ENCODE results near the gene CTBP2. TPM values are rescaled to one million over a fixed set of nuclear protein-coding genes. Genes with fewer than 3 reads are reported as not detected.

CTBP2 gene
- total RNA-seq, 1 donor from 2014 or later: 57.7 TPM

DNA sequence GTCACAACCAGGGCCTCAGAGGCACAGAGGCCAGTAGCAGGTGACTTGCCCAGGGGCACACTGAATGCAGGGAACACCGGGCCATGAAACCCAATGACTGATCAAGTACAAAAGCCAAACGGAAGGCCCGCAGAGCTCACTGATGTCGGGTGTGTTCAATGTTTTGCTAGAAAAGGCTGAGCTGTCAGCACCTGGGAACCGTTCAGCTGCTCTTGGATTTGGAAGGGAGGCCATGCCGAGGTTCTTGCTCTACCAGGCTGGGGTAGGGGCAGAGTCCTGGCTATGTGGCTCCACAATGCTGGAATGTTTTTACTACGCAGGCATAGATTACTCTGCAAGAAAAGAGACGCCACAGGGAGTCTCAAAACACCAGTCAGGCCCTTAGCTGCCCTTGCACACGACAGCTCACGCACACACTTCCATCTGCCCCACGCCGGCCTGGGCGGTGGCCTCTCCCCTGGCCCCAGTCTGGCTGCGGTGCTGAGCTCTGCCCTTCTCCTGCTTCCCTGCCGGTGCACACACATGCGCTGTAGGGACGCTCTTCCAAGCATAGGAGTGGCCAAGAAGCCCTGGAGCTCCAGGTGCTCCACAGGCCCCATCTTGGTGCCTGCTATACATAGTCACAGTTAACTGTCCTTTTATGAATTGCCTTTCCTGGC, 138.5 kb downstream of the CTBP2 start:
- TF ChIP-seq, protein P1, sequence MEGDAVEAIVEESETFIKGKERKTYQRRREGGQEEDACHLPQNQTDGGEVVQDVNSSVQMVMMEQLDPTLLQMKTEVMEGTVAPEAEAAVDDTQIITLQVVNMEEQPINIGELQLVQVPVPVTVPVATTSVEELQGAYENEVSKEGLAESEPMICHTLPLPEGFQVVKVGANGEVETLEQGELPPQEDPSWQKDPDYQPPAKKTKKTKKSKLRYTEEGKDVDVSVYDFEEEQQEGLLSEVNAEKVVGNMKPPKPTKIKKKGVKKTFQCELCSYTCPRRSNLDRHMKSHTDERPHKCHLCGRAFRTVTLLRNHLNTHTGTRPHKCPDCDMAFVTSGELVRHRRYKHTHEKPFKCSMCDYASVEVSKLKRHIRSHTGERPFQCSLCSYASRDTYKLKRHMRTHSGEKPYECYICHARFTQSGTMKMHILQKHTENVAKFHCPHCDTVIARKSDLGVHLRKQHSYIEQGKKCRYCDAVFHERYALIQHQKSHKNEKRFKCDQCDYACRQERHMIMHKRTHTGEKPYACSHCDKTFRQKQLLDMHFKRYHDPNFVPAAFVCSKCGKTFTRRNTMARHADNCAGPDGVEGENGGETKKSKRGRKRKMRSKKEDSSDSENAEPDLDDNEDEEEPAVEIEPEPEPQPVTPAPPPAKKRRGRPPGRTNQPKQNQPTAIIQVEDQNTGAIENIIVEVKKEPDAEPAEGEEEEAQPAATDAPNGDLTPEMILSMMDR (IDR thresholded peaks at IDR 0.05): no peak
- intact Hi-C loops (cut with DNase I): no loop called here
- Histone ChIP-seq H3K9me3 (no peaks in the 10 kb centered on the region), H3K27ac (peak overlapping the region; percentile 90 to 94), H3K36me3 (peaks cover under 1 to 9% of the 10 kb centered on the region in 2 donors), H3K4me3 (no peak overlapping the region), H3K4me1 (peaks cover 43 to 90% of the 10 kb centered on the region in 2 donors), H3K27me3 (no peaks in the 10 kb centered on the region)
- no peak for DNase-seq (ENCODE audit: low spot score in 2 of 2)

DNA sequence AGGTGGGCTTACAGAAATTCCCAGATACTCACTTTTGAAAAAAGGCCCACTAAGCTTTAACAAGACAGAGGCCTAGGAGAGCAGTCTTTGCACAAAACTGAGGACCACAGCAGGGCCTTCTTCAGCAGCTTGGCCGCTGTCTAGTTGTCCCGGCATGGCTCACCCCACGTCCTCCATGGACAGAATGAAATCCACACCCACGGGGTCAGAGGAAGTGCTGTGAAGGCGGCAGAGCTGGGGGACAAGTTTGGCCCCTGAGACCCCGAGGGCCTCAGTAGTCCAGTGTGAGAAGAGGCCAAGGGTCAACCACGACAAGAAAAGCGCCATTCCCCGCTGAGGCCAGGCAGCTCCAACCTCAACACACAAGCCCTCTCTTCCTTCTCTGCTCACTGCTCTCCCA, 139.5 kb downstream of the CTBP2 start:
- intact Hi-C loops (cut with DNase I): no loop called here
- Histone ChIP-seq H3K9me3 (no peaks in the 10 kb centered on the region), H3K4me1 (peaks cover 42 to 93% of the 10 kb centered on the region in 2 donors), H3K4me3 (no peak overlapping the region), H3K27me3 (no peaks in the 10 kb centered on the region), H3K27ac (peak overlapping the region; percentile 90 to 94), H3K36me3 (no peaks in the 10 kb centered on the region)
- TF ChIP-seq, protein P1 (IDR thresholded peaks at IDR 0.05): no peak
- no peak for DNase-seq (ENCODE audit: low spot score in 2 of 2)

DNA sequence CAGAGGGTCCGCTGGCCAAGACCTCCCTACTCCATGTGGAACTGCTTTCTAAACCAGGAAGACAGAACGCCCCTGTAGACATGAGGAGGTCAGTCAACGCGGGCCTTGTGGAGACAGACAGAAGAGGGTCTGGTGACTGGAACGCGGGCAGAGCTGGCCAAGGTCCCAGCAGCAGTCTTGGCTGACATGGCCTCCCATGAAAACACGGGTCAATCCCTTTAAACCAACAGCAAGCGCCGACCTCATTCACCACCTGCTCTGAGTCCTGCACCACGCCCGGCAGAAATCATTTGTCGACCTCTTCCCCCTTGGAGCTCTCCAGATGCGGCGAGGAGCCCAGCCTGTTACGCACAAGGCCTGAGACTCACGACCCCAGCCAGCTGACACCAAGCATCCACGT, 140.0 kb downstream of the CTBP2 start:
- peaks cover 47 to 94% of the 10 kb centered on the region in 2 donors for H3K4me1 ChIP-seq
- peak overlapping the region; percentile 90 to 94 for H3K27ac ChIP-seq
- TF ChIP-seq, protein P1 (IDR thresholded peaks at IDR 0.05): no peak
- H3K9me3 ChIP-seq: no peaks in the 10 kb centered on the region
- H3K27me3 ChIP-seq: no peaks in the 10 kb centered on the region
- intact Hi-C loops (cut with DNase I): no loop called here
- H3K4me3 ChIP-seq: no peak overlapping the region
- no peaks in the 10 kb centered on the region for H3K36me3 ChIP-seq
- no peak for DNase-seq (ENCODE audit: low spot score in 2 of 2)

DNA sequence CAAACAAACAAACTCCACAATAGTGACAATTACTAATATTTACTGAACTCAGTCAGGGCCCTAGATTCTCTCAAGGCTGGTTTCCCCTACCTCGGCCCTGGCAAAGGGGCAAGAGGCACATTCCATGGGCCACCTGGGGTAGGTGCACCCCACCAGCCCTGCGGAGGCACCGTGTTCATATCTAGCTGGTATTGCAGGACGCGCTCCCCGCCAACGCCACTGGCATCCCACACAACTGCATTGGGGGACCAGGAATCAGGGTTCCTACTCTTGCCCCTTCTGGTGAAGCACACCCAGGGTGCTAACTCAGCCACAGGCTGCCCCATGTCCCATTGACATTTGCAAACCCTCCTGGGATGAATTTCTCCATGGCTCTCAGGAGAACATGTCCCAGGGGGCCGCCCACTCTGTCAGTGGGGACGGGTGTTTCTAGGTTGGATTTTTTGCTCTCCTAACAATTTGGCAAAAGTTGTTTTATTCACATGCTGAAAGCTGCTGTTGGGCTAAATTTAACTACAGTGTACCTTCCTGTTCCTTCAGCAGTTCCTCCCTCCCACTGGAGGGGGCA, 141.7 kb downstream of the CTBP2 start:
- intact Hi-C loops (cut with DNase I): no loop called here
- Histone ChIP-seq H3K4me1 (peaks cover 51 to 93% of the 10 kb centered on the region in 2 donors), H3K27me3 (no peaks in the 10 kb centered on the region), H3K36me3 (no peaks in the 10 kb centered on the region), H3K27ac (peak overlapping the region; percentile 90 to 94), H3K9me3 (no peaks in the 10 kb centered on the region), H3K4me3 (peak overlapping the region in 1 of 2 donors; percentile 17)
- TF ChIP-seq, protein P1 (IDR thresholded peaks at IDR 0.05): peak in 1 of 3 experiments; percentile 17
- no peak for DNase-seq (ENCODE audit: low spot score in 2 of 2)

DNA sequence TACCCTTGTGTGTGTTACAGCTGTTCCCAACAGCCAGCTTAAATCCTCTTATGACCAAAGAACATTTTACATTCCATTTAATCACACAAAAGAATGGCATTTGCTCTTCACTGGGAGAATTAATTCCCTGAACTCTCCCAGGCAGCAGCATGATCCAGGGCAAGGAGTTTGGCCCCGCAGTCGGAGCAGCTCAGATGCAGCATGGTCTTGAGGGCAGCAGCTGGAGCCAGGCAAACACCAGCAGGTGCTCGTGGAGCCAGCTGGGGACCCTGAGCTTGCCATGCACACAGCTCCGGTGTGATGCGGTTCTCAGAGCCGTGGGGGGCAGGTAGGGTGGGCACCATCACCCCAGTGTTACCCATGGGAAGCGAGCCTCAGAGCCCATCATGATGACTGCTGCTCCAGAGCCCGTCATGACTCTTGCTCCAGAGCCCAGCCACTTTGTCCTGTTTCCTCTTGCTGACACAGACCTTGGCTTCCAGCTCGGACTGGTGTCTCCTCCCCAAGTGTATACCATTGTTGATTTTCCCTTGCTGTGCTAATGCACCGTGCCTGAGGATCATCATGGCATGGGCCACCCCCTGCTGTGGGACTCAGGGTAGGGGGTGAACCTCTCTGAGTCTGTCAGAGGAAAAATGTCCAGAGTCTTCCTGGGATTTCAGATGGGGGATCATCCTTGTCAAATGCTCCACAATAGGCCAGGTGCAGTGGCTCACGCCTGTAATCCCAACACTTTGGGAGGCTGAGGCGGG, 142.6 kb downstream of the CTBP2 start:
- TF ChIP-seq, protein P1 (IDR thresholded peaks at IDR 0.05): no peak
- intact Hi-C loops (cut with DNase I): loop anchor here (2.0 kb wide), 1 partner anchor 43 kb away; no protein-coding TSS in a partner anchor
- Histone ChIP-seq H3K4me1 (peaks cover 44 to 92% of the 10 kb centered on the region in 2 donors), H3K4me3 (no peak overlapping the region), H3K27me3 (no peaks in the 10 kb centered on the region), H3K9me3 (no peaks in the 10 kb centered on the region), H3K36me3 (no peaks in the 10 kb centered on the region), H3K27ac (peak overlapping the region; percentile 90 to 94)
- no peak for DNase-seq (ENCODE audit: low spot score in 2 of 2)

Measured in ascending aorta (tissue), 2 donors.